Measurements from ENCODE around the gene LMTK3.
A peak's percentile ranks its signal among the peaks of the same experiment; 100 is the strongest.

LMTK3 gene

DNA sequence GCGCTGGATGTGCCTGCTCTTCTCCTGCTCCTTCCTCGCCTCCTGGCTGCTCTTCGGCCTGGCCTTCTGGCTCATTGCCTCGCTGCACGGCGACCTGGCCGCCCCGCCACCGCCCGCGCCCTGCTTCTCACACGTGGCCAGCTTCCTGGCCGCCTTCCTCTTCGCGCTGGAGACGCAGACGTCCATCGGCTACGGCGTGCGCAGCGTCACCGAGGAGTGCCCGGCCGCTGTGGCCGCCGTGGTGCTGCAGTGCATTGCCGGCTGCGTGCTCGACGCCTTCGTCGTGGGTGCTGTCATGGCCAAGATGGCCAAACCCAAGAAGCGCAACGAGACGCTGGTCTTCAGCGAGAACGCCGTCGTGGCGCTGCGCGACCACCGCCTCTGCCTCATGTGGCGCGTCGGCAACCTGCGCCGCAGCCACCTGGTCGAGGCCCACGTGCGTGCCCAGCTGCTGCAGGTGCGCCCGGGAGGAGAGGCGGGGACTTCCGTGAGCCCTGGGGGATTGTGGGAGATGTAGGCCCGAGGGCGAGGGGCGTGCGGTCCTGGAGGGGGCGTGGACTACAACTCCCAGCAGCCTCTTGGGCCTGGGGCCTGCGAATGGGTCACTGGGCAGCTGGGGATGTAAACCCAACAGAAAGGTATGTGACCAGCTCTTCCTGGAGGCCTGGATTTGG, 49.5 kb downstream of the LMTK3 start:
- Histone ChIP-seq H3K4me3 (no peak overlapping the region), H3K27ac (no peak overlapping the region)

DNA sequence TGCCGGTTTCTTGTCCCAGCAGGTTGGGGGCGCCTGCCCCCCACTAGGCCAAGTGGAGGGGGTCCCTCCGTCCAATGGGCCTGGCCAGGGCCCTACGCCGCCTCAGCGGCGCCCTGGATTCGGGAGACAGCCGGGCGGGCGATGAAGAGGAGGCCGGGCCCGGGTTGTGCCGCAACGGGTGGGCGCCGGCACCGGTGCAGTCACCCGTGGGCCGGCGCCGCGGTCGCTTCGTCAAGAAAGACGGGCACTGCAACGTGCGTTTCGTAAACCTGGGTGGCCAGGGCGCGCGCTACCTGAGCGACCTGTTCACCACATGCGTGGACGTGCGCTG, 50.0 kb downstream of the LMTK3 start:
- Histone ChIP-seq H3K27ac (no peak overlapping the region), H3K4me3 (no peak overlapping the region)

DNA sequence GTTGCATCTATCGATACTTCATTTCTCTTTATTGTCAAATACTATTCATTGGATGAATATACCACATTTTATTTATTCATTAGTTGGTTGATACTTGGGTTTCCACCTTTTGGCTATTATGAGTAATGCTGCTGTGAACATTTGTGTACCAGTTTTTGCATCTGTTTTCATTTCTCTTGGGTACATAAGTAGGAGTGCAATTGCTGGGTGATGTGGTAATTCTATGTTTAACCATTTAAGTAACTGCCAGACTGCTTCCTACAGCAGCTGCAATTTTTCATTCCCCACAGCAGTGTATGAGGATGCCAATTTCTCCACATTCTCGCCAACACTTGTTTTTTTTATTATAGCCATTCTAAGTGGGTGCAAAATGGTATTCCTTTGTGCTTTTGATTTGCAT, 53.6 kb downstream of the LMTK3 start:
- Histone ChIP-seq H3K4me3 (no peak overlapping the region), H3K27ac (no peak overlapping the region)

DNA sequence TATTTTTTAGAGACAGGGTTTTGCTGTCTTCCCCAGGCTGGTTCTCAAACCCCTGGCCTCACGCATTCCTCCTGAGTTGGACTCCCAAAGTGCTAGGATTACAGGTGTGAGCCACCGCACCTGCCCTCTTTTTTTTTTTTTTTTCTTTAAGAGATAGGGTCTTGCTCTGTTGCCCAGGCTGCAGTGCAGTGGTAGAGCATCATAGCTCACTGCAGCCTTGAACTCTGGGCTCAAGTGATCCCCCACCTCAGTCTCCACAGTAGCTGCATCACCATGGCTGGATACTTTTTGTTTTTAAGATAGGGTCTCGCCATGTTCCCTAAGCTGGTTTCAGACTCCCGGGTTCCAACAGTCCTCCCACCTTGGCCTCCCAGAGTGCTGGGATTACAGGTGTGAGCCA, 54.8 kb downstream of the LMTK3 start:
- no peak overlapping the region for H3K27ac ChIP-seq
- H3K4me3 ChIP-seq = no peak overlapping the region

DNA sequence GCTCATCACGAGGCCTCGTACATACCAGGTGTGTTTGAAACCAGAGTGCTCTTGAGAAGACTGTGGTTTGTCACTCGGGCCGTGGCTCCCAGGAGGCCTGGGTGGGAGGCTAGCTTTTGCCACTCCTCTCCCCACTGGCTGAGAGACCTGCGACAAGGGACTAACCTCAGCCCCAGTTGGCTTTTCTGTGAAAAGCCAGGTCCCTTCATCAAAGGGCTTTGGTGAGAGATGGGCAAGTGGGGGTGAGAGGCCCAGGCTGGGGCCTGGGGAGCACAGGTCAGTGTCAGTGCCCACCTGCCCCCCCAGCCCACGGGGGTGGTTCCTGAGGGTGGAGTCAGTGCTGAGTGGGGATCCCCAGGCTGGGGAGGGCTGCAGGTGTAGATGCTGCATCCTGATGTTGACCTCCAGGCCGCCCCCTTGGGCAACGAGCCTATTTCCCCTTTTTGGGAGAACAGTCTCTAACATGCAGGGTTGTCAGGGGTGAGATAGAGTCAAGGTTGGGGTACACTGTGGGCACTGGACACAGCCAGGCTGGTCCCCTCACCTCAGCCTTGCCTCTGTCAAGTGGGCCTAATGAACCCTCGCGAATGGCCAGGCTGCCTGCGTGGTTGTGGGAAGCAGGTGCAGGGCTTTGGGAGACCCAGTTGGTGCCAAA, 55.6 kb downstream of the LMTK3 start:
- Histone ChIP-seq H3K4me3 (no peak overlapping the region), H3K27ac (no peak overlapping the region)

DNA sequence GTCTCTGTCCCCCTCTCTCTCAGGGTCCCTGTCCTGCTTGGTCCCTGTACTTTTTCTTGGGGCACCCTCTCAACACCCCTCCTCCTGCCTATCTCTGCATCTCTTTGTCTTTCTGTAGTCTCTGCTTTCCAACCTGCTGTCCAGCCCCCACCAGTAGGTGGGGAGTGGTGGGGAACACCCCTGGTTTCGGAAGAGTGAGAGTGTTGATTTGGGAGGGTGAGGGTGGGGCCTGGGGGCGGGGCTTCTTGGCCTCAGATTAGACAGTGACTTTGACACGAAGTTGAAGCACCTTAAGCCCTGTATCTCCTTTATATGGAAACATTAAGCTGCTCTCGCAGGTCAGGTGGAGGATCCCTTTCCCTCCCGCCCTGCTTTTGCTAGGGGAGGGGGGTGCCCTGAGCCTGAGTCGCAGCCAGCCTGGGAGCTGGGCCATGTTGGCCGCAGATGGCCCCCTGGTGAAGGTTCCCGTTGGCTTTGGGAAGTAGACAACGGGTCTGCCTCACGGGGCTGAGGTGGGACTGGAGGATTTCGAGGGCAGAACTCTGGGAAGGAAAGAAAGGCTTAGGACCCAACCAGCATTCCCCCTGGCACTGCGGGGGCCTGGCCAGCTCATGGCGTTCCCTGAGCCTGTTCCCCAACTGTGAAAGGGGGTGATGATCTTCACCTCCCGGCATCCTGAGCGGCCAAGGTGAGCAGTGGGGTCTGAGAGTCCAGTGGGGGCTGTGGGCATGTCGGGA, 56.3 kb downstream of the LMTK3 start, which contains the start of gene KCNJ14:
Gene KCNJ14, plus strand, starts transcription at position 404 of the 737 bp plus-strand sequence. CDS start 6,151 bp downstream, outside the sequence.
- H3K27ac ChIP-seq = no peak within 1 kb of the TSS
- no peak within 1 kb of the TSS for H3K4me3 ChIP-seq

DNA sequence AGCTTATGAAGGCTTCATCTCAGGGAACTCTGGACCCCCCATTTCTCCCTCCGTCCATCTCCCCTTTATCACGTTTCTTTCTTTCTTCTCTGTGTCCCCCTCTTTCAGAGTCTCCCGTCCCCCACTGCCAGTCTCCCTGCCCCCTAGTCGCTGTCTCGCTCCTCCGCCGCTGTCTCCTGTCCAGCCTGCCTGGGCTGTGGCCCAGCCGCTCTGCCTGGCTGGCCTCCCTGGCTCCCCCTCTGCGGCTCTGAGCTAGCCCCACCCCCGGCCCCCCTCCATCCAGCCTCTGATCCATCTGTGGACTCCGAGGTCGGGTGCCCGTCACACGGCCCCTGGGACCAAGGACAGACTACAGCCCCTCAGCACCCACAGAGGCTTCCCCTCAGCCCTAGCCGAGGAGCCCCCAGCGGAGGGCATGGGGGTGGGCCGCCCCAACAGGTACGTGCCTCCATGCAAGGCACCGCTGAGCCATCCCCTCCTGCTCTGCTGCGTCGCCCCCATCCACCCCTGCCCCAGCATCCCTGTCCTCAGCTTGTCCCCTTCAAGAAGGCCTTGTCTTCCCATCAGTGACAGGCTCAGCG, 57.4 kb downstream of the LMTK3 start:
- H3K4me3 ChIP-seq = no peak overlapping the region
- H3K27ac ChIP-seq = no peak overlapping the region

DNA sequence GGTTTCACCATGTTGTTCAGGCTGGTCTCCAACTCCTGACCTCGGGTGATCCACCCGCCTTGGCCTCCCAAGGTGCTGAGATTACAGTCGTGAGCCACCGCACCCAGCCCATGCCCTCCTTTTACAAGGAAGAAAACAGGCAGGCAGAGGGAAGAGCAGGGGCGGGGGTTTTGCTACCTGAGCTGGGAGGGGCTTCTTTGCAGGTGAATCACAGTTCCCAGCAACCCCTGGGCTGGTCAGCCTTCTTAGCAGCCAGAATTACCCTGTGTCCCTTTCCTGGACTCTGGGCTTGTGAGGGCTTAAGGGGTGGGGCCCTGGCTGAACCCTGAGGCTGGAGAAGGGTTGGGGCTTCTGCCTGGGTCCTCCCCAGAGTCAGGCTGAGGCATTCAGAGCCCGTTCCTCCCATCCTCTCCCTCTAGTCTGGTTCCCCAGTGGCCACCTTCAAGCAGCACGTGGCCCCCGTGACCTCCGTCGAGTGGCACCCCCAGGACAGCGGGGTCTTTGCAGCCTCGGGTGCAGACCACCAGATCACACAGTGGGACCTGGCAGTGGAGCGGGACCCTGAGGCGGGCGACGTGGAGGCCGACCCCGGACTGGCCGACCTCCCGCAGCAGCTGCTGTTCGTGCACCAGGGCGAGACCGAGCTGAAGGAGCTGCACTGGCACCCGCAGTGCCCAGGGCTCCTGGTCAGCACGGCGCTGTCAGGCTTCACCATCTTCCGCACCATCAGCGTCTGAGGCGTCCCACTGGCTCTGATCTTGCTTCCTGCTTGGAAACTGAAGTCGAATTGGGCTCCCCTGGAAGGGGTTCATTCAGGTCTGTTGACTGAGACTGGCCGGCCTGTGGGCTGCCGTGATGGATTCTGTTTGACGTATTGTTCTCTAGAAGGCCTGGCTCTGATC, 59.1 kb downstream of the LMTK3 start:
- H3K27ac ChIP-seq = no peak overlapping the region

DNA sequence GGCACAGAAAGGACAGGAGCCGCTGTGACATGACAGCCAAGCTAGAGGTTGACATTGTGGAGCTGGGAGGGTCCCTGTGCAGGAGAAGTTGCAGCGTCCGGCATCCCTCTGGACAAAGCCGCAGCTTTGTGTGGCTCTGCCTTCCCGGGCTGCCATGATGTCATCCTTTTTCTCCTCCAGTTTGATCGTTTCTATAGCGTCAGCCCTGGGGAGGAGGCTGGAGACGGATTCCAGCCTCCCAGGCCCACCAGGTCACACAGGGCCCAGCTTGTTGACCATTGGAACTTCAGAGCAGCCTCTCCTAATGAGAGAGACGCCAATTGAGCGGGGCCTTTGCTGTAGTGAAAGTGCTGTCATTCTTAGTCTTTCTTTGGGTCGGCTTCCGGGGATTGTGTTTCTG, 60.0 kb downstream of the LMTK3 start:
- H3K4me3 ChIP-seq = no peak overlapping the region
- no peak overlapping the region for H3K27ac ChIP-seq

More for the DNA sequence above, 59.1 kb downstream of the LMTK3 start:
- H3K4me3 ChIP-seq = no peak overlapping the region

DNA sequence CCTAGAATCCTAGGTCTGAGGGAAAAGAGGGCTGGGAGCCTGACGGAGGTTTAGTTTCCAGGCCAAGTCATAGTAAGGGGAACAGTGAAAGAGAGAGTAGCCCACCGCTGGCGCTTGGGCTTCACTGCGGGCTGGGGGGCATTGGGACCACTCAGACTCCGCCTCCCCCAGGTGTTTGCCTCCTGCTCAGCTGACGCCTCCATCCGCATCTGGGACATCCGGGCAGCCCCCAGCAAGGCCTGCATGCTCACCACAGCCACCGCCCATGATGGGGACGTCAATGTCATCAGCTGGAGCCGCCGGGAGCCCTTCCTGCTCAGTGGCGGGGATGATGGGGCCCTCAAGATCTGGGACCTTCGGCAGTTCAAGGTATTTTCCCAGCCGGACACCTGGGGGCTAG, 60.8 kb downstream of the LMTK3 start:
- H3K4me3 ChIP-seq = no peak overlapping the region
- H3K27ac ChIP-seq = no peak overlapping the region

DNA sequence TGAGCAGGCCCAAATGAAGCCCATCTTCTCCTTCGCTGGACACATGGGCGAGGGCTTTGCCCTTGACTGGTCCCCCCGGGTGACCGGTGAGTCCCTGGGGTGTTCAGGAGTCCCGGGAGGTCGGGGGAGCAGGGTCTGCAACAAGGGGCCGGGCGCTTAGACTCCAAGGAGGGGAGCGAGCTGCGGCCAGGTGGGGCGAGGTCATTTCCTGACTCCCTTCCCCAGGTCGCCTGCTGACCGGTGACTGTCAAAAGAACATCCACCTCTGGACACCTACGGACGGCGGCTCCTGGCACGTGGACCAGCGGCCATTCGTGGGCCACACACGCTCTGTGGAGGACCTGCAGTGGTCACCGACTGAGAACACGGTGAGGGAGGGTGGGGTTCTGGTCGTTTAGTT, 61.2 kb downstream of the LMTK3 start:
- Histone ChIP-seq H3K4me3 (no peak overlapping the region), H3K27ac (no peak overlapping the region)

DNA sequence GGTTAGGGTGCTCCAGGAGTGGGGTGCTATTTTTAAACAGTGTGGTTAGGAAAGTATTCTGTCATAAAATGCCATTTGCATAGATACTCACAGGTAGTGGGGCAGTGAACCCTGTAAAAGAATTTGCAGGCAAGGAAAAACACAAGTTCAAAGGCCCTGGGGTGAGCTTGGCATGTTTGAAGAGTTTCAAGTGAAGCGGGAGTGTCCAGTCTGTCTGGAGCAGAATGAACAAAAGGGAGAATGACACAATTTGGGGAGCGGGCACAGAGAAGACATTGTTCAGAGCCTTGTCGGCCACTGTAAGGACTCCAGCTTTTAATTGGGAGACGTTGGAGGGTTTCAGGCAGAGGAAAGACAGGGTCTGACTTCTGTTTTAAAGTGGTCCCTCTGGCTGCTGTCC, 63.1 kb downstream of the LMTK3 start:
- Histone ChIP-seq H3K27ac (no peak overlapping the region), H3K4me3 (no peak overlapping the region)

DNA sequence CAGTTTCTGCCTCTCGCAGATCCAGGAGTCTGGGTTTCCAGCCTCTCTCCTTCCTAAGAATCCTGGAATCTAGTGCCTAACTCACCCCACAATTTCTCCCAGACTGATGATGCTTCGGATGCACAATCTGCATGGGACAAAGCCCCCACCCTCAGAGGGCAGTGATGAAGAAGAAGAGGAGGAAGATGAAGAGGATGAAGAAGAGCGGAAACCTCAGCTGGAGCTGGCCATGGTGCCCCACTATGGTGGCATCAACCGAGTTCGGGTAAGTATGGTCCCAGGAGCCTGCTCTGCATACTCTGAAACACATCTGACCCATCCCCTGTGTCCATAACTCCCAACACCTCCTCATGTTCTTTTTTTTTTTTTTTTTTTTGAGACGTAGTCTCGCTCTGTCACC, 65.1 kb downstream of the LMTK3 start:
- H3K4me3 ChIP-seq = peak overlapping the region; percentile 68 to 99 (median 83)
- peak overlapping the region in 16 of 21 experiments; percentile 64 to 96 (median 90) for H3K27ac ChIP-seq

DNA sequence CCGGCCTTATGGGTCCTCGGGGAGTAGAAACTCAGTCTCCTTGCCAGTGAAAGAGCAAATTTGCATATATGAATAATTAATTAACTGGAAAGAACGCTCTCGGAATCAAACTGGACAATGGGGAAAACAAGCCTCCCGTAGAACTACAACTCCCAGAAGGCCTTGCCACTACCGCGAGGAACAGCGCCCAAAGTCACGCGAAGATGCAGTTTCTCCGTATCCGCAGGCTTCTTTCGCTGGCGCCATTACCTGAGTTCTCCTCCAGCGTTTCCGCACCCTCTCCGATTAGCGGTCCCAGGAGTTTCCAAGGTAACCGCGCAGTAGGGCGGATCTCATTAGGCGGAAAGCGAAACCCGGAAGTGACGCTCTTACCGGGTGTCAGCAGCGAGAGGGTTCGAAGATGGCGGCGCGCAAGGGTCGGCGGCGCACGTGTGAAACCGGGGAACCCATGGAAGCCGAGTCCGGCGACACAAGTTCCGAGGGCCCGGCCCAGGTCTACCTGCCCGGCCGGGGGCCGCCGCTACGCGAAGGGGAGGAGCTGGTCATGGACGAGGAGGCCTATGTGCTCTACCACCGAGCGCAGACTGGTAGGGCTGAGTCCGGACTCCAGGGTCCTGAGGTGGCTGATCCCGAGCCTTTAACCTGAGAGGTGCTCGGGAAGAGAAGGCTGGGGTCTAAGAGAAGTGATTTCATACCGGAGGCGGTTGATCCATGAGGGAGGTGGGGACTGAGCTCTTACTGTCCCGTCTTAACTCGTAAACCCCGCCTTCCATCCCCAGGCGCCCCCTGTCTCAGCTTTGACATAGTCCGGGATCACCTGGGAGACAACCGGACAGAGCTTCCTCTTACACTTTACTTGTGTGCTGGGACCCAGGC, 65.8 kb downstream of the LMTK3 start, which contains the start of gene GRWD1:
Gene GRWD1, plus strand, starts transcription at position 378 of the 876 bp plus-strand sequence. Its CDS starts 23 bp downstream, at position 401.
- peak within 1 kb of the TSS; percentile 64 to 96 (median 89) for H3K27ac ChIP-seq
- peak within 1 kb of the TSS; percentile 68 to 99 (median 83) for H3K4me3 ChIP-seq

DNA sequence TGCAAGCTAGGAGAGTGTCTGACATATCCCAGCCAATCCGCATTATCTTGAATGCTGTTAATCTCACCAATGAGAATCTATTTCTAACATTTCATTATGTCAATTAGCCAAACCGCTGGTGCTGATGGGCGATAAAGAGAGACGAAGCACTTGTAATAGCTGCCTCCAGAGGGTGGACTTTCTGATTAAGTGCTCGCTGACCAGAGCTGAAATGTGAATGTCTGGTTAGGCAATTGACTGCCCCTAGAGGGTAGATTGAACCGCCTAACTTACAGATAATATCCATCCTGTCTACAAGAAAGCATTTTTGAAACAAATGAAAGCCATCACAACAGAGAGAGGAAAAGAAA, 66.4 kb downstream of the LMTK3 start:
- Histone ChIP-seq H3K27ac (peak overlapping the region in 20 of 21 experiments; percentile 64 to 96 (median 90)), H3K4me3 (peak overlapping the region; percentile 68 to 99 (median 83))

DNA sequence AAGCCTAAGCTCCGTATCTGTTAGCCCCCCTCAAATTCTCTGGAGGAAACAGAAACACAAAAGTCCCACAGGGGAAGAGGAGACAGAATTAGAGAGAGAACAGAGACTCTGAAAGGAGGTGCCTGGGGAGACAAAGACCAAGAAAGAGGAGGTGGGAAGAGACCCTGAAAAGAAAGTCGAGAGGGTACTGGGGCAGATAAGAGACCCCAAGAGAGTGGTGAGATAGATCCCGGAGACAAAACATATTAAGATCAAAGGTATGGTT, 66.8 kb downstream of the LMTK3 start:
- peak overlapping the region in 6 of 7 experiments; percentile 14 to 99 (median 84) for H3K4me3 ChIP-seq
- H3K27ac ChIP-seq = peak overlapping the region in 14 of 21 experiments; percentile 64 to 96 (median 90)

DNA sequence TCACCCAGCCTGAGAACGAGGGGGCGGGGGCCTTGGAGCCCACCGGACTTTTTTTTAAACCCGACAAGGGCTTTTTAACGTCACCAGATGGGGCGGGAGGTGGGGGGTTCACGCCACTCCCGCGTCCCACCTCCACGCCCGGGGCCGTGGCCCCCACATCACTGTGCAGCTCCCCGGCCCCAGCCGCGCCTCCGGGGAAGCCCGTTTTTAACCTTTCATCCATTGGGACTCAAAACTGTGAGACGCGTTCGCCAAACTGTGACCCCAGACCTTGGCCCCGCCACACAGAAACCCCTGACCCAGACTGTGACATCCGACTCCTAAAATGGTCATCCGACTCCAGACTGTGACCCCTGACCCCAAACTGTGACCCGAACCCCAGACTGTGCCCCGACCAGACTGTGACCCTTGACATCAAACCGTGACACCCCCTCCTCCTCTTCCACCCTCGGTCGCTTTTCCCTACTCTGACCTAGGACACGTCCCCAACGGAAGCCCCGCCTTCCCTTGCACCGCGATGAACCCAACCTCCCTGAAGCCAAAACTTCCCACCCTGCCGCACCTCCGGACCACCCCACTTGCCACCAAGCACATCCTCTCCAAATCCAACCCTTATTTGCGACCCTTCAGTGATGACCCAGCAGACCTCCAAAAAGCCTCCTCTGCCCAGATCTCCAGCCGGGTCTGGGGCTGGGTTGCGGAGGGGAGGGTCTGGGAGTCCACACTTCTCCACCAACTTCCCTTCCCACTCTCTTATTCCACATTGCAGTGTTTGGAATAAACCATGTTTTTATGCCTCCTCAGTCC, 67.3 kb downstream of the LMTK3 start:
- peak overlapping the region in 10 of 21 experiments; percentile 64 to 96 (median 90) for H3K27ac ChIP-seq
- H3K4me3 ChIP-seq = peak overlapping the region; percentile 3 to 99 (median 79)

DNA sequence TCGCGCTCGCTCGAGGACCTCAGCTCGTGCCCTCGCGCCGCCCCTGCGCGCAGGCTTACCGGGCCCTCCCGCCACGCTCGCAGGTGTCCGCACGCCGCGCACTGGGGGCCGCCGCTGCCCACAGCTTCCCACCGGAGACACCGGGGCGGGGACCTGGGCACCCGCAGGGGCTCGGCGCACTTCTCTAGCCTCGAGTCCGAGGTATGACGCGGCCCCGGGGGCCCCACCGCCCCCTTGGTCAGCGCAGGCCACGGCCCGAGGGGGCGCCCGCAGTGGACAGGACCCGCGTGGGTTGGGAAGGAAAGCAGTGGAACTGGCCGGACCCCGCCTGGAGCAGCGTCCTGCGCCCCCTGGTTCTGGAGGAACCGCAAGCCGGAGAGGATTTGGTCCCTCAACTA, 67.9 kb downstream of the LMTK3 start:
- peak overlapping the region; percentile 2 to 99 (median 14) for H3K4me3 ChIP-seq
- H3K27ac ChIP-seq = no peak overlapping the region

Measured in skin epidermis (tissue), 12 donors.